Renal pelvis (tissue), 4 donors: ENCODE results near the gene ZNF746. TPM values are rescaled to one million over a fixed set of nuclear protein-coding genes. Genes with fewer than 3 reads are reported as not detected.

ENCODE experiments used
- DNase-seq: peaks from one replicate; pipeline ENCODE4 v3.0.0-alpha.2; 2013
- polyA plus RNA-seq, 3 donors: library from polyadenylated mRNA; unstranded; fragments of 120-200 nt; gene quantifications; one replicate each; pipeline ENCODE4 v1.2.1, GENCODE V29; 2013; ENCODE audit not compliant: insufficient read length in 3 of 3

The ZNF746 gene
- polyA plus RNA-seq, 3 donors, result 14.9 to 19.2 (median 15.0) TPM

DNA sequence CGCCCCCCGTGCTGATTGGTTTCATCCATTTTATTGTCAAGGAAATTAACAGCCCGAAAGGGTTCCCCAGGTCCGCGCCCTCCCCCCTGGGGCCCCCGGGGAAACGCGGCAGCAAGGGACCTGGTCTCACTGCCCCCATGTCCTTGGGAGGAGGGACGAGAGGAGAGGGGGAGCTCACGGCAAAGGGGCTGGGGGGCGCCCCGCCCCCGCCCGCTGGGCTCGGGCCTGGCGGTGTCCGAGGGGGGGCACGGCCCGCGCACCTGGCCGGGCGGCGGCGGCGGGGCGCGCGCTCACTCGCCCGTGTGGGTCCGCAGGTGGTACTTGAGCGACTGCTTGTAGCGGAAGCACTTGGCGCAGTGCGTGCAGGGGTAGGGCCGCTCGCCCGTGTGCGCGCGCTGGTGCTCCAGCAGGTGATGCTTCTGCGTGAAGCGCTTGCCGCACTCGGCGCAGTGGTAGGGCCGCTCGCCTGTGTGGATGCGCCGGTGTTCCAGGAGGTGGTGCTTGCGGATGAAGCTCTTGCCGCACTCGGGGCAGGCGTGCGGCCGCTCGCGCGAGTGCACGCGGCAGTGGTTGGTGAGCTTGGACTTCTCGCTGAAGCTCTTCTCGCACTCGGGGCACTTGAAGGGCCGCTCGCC, 66.0 kb downstream of the ZNF746 start:
- no peak for DNase-seq

DNA sequence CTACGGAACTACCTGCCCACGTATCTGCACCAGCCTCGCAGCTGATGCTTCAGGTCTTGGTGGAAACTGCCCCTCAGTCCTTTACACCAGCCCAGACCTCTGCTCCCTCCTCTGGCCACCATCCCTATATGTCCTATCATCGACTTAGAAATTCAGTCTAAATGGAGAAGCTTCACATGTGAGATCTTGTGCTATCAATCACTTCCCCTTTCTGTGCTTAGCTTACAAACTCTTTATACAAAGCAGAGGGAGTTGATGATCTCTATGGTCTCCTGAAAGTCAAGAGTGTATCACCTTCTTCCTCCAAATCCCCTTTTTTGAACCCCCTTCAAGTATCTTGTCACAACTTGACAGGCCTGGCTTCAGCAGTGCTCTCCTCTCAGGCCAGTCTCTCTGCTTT, 67.4 kb downstream of the ZNF746 start:
- no peak for DNase-seq

DNA sequence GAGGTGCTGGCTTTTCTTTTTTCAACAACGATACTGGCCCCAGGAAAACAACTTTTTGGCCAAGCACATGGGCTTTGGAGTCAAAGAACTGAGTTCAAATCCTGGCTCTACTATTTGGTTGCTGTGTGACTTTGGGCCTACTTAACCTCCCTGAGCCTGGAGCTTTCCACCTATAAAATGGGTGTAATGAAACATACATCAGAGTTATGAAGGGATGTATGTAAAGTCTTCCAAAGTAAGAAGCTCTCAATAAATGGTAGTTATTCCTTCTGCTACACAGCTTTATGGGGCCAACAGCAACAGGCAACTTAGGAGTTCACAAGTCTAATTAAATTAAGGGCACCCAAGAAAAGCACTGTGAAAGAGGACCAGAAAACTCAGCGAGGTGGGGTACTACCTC, 69.7 kb downstream of the ZNF746 start:
- no peak for DNase-seq

DNA sequence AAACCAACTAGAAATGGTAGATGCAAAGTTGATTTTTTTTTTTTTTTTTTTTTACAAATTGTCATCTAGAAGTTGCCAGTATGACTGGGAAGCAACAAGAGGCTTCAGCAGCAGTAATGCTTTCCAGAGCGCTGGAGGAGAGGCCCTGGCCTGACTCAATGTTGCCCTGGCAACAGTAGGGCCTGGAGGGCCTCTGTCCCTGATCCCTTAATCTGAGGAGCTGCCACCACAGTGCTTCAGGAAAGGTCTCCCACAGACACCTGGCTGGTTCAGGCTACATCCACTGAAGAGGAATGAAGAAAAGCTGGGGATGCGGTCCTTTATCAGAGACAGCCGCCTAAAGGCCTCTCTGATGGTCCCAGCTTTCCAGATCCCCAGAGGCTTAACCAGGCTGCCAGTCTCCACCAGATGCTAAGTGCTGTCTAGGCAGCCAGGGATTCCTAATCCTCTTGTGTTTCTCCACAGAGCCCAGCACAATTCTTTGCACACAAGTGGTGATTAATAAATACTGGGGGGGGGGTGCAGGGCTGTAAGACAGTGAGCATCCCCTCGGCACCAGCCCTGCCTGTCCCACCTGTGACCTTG, 70.4 kb downstream of the ZNF746 start:
- DNase-seq, result no peak

DNA sequence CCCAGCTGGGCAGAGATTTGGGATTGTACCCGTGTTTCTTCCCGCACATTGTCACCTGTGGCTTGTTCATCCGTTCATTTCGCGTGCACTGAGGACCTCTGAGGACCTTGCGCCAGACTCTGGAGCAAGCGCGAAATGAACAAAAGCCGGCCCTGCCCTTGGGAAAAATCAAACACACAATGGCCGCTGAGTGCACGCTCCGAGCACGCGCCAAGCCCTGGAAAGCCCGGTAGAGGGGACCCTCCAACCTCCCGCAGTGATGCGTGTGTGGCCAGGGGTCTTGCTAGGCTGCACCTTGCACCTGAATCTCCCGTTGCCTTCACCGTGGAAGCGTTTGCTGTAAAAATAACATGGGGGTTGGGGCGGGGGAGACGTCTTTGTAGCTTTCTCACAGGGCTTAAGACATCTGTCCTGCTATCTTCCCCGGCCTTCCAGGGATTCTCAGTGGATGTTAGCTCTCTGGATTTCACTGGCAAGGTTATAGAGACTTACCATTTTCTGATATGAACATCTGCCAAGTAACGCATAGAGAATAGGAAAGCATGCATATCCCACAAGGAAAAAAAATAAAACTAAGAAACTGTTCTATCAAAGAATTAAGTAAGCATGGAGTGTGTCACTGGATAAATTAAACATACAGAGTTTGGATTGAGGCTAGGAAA, 74.0 kb downstream of the ZNF746 start:
- peak; percentile 27 for DNase-seq

DNA sequence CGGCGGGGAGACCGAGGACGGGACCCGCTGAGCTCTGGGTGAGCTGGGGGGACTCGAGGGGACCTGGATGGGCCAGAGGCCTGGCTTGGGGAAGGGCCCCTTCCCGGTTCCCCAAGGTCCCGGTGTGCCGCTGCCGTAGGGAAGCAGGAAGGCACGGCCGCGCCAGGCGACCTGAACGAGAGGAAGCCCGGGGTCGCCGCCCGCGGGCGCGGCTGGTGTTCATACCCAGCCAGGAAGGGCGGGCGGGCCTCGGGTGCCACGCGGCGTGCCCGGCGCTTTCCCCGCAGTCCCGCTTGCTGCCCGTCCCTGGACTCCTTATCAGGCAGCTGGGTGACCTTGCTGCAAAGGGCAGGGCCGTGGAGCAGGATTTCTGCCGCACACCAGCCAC, 74.7 kb downstream of the ZNF746 start:
- DNase-seq, result no peak

Other genes starting within 250 kb of the ZNF746 start
- gene ZNF783, start 235.6 kb downstream of the ZNF746 start, polyA plus RNA-seq, result 10 to 100 TPM; 14.2 to 22.8 (median 20.5) TPM
- 10 to 100 TPM; 13.7 to 17.7 (median 16.8) TPM for gene ZNF777, start 36.7 kb downstream of the ZNF746 start, polyA plus RNA-seq